ENCODE measurements around the gene DYNLT2.
A peak's percentile ranks its signal among the peaks of the same experiment; 100 is the strongest.

DNA sequence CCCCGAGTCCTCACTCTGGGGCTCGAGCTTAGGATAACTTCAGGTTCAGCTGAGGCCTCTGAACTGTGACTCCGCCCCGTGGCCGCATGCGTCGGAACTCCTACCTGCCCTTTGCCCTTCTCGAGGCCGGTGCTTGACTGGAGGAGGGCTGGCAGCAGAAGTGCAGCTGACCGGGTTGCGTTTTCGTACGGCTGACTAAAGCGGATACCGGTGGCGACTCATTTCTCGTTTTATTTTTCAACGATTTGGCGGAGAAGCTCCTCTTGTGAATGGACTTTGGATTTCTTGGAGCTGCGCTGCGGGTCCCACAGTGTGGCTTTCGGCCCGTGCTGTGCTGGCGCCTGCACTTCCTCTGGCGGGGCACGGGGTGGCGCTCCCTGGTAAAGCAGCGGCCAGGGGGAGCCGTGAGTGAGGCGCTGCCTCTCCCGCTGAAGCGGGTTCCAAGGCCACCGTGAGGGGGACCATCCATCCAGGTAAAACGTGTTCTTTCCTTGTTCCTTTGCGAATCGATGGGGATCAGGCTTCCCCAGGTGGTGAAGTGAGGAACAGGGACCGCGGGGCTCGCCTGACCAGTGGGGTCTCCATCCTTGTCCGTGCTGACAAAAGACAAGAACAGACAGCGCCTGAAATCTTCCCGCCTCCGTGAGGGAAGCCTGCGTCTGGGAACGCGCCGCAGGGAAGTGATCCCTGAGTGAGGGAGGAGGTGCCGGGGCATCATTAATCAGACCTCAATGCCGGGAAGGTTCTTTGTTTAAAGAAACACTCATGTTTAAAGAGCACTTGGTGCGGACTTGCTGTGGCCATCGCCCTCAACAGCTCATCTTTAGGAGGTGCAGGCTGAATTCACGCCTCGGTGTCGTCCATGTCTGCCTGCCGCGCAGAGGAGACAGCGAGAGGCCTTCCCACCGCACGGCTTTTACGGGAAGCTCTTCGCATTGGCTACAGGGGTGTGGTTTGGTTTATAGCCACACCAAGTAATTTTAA, 38.9 kb upstream of the DYNLT2 start:
- TF ChIP-seq, protein P1, sequence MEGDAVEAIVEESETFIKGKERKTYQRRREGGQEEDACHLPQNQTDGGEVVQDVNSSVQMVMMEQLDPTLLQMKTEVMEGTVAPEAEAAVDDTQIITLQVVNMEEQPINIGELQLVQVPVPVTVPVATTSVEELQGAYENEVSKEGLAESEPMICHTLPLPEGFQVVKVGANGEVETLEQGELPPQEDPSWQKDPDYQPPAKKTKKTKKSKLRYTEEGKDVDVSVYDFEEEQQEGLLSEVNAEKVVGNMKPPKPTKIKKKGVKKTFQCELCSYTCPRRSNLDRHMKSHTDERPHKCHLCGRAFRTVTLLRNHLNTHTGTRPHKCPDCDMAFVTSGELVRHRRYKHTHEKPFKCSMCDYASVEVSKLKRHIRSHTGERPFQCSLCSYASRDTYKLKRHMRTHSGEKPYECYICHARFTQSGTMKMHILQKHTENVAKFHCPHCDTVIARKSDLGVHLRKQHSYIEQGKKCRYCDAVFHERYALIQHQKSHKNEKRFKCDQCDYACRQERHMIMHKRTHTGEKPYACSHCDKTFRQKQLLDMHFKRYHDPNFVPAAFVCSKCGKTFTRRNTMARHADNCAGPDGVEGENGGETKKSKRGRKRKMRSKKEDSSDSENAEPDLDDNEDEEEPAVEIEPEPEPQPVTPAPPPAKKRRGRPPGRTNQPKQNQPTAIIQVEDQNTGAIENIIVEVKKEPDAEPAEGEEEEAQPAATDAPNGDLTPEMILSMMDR (IDR thresholded peaks at IDR 0.05): peak; percentile 81 to 98 (median 92)
- TF ChIP-seq POLR2AphosphoS5 (IDR thresholded peaks at IDR 0.05): peak; percentile 53

Measured in prostate gland (tissue), 2 donors.